Parathyroid adenoma (tissue), 2 donors: ENCODE data around the gene ACP3.

Experiments
- H2AFZ ChIP-seq: fragments of 300-600 bp; sonication (generic); one replicate; pipeline ENCODE4 v1.7.0; 2017; ENCODE audit warnings: antibody characterized with exemption, mild to moderate bottlenecking
- H3K27ac ChIP-seq: fragments of 300-600 bp; sonication (generic); one replicate; pipeline ENCODE4 v1.7.0; 2017
- H3K27me3 ChIP-seq: fragments of 300-600 bp; sonication (generic); one replicate; pipeline ENCODE4 v1.7.0; 2017; ENCODE audit warnings: low read length; ENCODE audit not compliant: control insufficient read depth, insufficient read depth
- H3K36me3 ChIP-seq: fragments of 300-600 bp; sonication (generic); one replicate; pipeline ENCODE4 v1.7.0; 2017; ENCODE audit warnings: low read length; ENCODE audit not compliant: control insufficient read depth, insufficient read depth
- H3K4me1 ChIP-seq: fragments of 300-600 bp; sonication (generic); one replicate; pipeline ENCODE4 v1.7.0; 2017; ENCODE audit warnings: control low read depth
- H3K4me2 ChIP-seq: fragments of 300-600 bp; sonication (generic); one replicate; pipeline ENCODE4 v1.7.0; 2017; ENCODE audit warnings: low read length
- H3K4me3 ChIP-seq: fragments of 300-600 bp; sonication (generic); one replicate; pipeline ENCODE4 v1.7.0; 2017; ENCODE audit warnings: low read depth, low read length
- H3K79me2 ChIP-seq: fragments of 300-600 bp; sonication (generic); one replicate; pipeline ENCODE4 v1.7.0; 2017; ENCODE audit warnings: control low read depth
- H3K9ac ChIP-seq: fragments of 300-600 bp; sonication (generic); one replicate; pipeline ENCODE4 v1.7.0; 2017; ENCODE audit warnings: mild to moderate bottlenecking
- H3K9me3 ChIP-seq: fragments of 300-600 bp; sonication (generic); one replicate; pipeline ENCODE4 v1.7.0; 2017; ENCODE audit warnings: low read length; ENCODE audit not compliant: control insufficient read depth
- CTCF ChIP-seq: fragments of 300-600 bp; sonication (generic); IDR thresholded peaks from one replicate; pipeline ENCODE4 v1.7.0; 2017; ENCODE audit warnings: antibody characterized with exemption, mild to moderate bottlenecking
- donor health status: primary hyperparathyroidism.

ACP3 gene

GRCh38 chr3:132286035-132286434, 31.2 kb upstream of the ACP3 start:
- Histone ChIP-seq H2AFZ (no peak overlapping the region), H3K79me2 (no peaks in the 10 kb centered on the region), H3K9me3 (no peaks in the 10 kb centered on the region), H3K4me1 (peaks cover 4% of the 10 kb centered on the region), H3K9ac (no peak overlapping the region), H3K27ac (no peak overlapping the region), H3K27me3 (no peaks in the 10 kb centered on the region), H3K4me3 (no peak overlapping the region), H3K36me3 (no peaks in the 10 kb centered on the region), H3K4me2 (no peak overlapping the region)
- no peak for TF ChIP-seq CTCF

GRCh38 chr3:132288357-132288756, 28.9 kb upstream of the ACP3 start:
- no peak for TF ChIP-seq CTCF
- H3K27ac ChIP-seq: no peak overlapping the region

GRCh38 chr3:132289316-132289715, 27.9 kb upstream of the ACP3 start:
- Histone ChIP-seq H2AFZ (no peak overlapping the region), H3K27ac (no peak overlapping the region), H3K36me3 (no peaks in the 10 kb centered on the region), H3K9ac (no peak overlapping the region), H3K4me3 (no peak overlapping the region), H3K79me2 (no peaks in the 10 kb centered on the region), H3K27me3 (no peaks in the 10 kb centered on the region), H3K9me3 (no peaks in the 10 kb centered on the region), H3K4me2 (no peak overlapping the region), H3K4me1 (peaks cover 4% of the 10 kb centered on the region)
- TF ChIP-seq CTCF: no peak

More at GRCh38 chr3:132288357-132288756, 28.9 kb upstream of the ACP3 start:
- H3K4me1 ChIP-seq: peaks cover 4% of the 10 kb centered on the region
- no peaks in the 10 kb centered on the region for H3K36me3 ChIP-seq
- no peak overlapping the region for H3K4me2 ChIP-seq
- H3K4me3 ChIP-seq: no peak overlapping the region
- H3K9ac ChIP-seq: no peak overlapping the region
- no peaks in the 10 kb centered on the region for H3K9me3 ChIP-seq
- no peaks in the 10 kb centered on the region for H3K27me3 ChIP-seq
- H3K79me2 ChIP-seq: no peaks in the 10 kb centered on the region
- no peak overlapping the region for H2AFZ ChIP-seq

- Histone ChIP-seq H2AFZ (no peak overlapping the region), H3K9me3 (no peaks in the 10 kb centered on the region), H3K27ac (no peak overlapping the region), H3K4me2 (no peak overlapping the region), H3K4me3 (no peak overlapping the region), H3K4me1 (no peaks in the 10 kb centered on the region), H3K36me3 (no peaks in the 10 kb centered on the region), H3K79me2 (no peaks in the 10 kb centered on the region), H3K27me3 (no peaks in the 10 kb centered on the region), H3K9ac (no peak overlapping the region)
- no peak for TF ChIP-seq CTCF
Measured at GRCh38 chr3:132290833-132291232, 26.4 kb upstream of the ACP3 start.

GRCh38 chr3:132292042-132292441, 25.2 kb upstream of the ACP3 start:
- Histone ChIP-seq H3K4me2 (no peak overlapping the region), H2AFZ (no peak overlapping the region), H3K4me1 (no peaks in the 10 kb centered on the region), H3K4me3 (no peak overlapping the region), H3K79me2 (no peaks in the 10 kb centered on the region), H3K9ac (no peak overlapping the region), H3K27ac (no peak overlapping the region), H3K36me3 (no peaks in the 10 kb centered on the region), H3K27me3 (no peaks in the 10 kb centered on the region), H3K9me3 (no peaks in the 10 kb centered on the region)
- TF ChIP-seq CTCF: no peak
